HG02678 (cell line): ENCODE data around the gene CALU.

ENCODE experiments used
- ATAC-seq: cut with Tn5 transposase; IDR thresholded peaks from one replicate; pipeline ENCODE4 v1.9.1; 2021; ENCODE audit warnings: mild to moderate bottlenecking, moderate library complexity; ENCODE audit not compliant: unreplicated experiment

The CALU gene

DNA sequence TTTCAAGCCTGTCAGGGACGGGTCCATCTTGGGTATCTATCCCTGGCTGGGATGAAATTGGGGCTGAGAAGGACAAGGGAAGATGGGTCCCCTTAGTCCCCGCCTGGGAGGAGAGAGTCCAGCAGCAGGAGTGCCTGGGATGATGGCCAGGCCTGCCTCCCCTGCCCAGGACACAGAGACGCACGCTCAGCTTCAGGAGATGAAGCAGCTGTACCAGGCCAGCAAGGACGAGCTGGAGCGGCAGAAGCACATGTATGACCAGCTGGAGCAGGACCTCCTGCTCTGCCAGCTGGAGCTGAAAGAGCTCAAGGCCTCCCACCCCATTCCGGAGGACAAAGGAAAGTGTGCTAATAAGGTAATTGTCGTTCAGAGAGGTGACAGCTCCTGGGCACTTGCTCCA, 68.0 kb downstream of the CALU start:
- no peak for ATAC-seq

GRCh38 chr7:128809363-128809762, 70.2 kb downstream of the CALU start:
- ATAC-seq, result no peak

DNA sequence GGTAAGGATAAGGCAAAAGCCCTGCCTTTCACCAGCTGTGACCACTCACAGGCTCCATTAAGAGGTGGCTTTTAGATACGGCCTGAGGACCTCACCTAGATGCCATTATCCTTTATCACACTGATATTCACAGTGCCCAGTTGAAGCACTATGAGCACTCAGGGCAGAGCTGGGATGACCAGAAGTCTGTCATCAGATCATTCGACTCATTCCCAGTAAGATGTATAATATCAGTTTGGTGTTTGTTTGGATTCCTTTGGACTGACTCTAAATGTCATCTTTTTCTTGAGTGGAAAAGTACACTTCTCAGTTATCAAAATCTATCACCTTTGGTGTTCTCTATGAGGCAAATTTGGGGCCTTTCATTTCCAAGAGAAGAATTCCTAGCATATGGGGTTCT, 71.3 kb downstream of the CALU start:
- ATAC-seq, result no peak

DNA sequence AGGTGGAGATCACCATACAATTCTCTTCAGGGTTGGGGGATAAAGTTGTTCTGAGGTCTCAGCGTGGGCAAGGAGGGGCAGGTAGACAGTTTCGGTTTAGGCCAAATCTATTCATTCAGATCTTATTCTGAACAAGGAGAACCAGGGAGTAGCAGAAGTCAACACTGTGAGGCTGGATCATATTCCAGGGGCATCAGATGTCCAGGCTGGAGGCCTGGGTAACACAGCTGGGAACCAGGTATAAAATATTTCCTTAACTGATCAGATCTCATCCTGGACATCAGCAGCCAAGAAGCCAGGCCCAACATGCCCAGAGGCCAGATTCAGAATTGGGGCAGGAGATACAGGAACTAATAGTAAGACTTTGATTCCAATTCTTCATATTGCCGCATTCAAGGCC, 71.8 kb downstream of the CALU start:
- ATAC-seq, result no peak

GRCh38 chr7:128811631-128812430, 72.7 kb downstream of the CALU start:
- ATAC-seq, result no peak

DNA sequence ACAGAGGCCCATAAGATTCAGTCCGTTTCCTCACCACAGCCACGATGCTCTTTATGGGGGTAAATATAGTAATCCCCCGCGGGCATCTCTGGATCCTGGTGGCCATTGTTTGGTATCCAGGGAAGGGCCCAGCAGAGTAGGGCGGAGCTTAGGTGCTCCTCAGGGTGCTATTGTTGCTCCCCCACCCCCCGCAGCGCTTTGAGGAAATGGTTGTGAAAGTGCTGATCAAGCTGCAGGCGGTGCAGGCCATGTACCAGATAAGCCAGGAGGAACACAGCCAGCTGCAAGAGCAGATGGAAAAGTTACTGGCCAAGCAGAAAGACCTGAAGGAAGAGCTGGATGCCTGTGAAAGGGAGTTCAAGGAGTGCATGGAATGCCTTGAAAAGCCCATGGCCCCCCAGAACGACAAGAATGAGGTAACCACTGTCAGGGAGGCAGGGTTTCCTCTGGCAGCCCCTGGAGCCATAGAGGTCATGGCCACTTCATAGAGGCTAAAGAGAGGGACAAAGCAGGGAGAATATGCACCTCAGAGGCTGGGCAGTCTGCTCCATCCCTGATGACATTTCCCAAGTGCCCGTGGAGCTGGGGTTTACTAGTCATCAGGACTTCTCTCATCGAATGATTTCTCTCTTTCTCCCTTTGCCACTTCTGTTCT, 73.5 kb downstream of the CALU start:
- no peak for ATAC-seq

- ATAC-seq, result no peak
Observed at GRCh38 chr7:128814499-128814898, 75.3 kb downstream of the CALU start.

DNA sequence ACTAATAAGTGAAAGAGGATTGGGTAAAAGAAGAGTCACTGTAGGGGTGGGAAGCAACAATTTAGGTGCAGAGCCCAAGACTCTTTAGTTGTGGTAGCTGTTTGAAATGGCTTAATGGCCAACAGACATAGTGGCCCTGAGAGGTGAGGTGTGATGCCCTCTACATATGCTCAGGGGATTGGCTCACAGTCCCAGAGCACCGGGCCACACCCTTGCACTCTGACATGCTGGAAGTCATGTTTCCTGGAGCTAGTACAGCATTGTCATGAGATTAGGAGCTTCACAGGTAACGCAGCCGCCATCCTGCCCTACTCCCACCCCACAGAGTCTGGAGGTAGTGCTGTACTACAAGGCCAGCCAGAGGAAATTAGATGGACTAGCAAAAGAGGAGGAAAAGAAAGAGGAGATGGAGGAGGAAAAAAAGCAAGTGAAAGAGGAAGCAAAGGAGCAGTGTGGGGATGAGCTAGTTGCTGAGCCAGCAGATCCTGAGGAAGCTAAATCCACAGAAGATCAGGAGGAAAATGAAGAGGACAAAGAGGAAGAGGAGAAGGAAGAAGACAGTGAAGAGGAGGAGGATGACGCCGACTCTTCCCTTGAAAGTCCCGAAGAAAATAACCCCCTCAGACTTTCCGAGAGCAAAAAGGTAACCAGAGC, 76.3 kb downstream of the CALU start:
- ATAC-seq, result no peak

GRCh38 chr7:128818694-128819093, 79.5 kb downstream of the CALU start:
- ATAC-seq, result no peak
